SK-N-SH treated with all-trans-retinoic acid at 6 μM for 48 hours (cell line): ENCODE results near the gene TNPO2.

Source experiments
- ATAC-seq: fragments of 200-7000 bp; cut with Tn5 transposase; 3 replicates; pipeline ENCODE4 v1.9.1; 2020; ENCODE audit warnings: mild to moderate bottlenecking, moderate library complexity
- ARNTL ChIP-seq: fragments of 450-650 bp; formaldehyde crosslinking; IDR thresholded peaks from 2 replicates; pipeline ENCODE4 v1.5.0; 2020; ENCODE audit warnings: low read depth, mild to moderate bottlenecking, moderate library complexity, borderline replicate concordance
- BACH2 ChIP-seq: fragments of 250-450 bp; sonication (Bioruptor Pico); IDR thresholded peaks from 2 replicates; pipeline ENCODE4 v1.9.0; 2021; ENCODE audit warnings: mild to moderate bottlenecking, borderline replicate concordance
- CREB5 ChIP-seq: fragments of 250-450 bp; sonication (Bioruptor Pico); IDR thresholded peaks from 2 replicates; pipeline ENCODE4 v1.5.1; 2020; ENCODE audit warnings: low read depth, mild to moderate bottlenecking, moderate library complexity
- CSDC2 ChIP-seq: fragments of 250-450 bp; sonication (Bioruptor Pico); IDR thresholded peaks from 2 replicates; pipeline ENCODE4 v1.5.0; 2020; ENCODE audit warnings: mild to moderate bottlenecking, moderate library complexity
- GLIS3 ChIP-seq: fragments of 250-450 bp; sonication (Bioruptor Pico); IDR thresholded peaks from 2 replicates; pipeline ENCODE4 v1.5.0; 2020; ENCODE audit warnings: mild to moderate bottlenecking, moderate library complexity
- ISL1 ChIP-seq: fragments of 250-450 bp; sonication (Bioruptor Pico); IDR thresholded peaks from 2 replicates; pipeline ENCODE4 v2.1.2; 2022; ENCODE audit warnings: mild to moderate bottlenecking, moderate library complexity
- PATZ1 ChIP-seq: fragments of 250-450 bp; sonication (Bioruptor Pico); IDR thresholded peaks from 2 replicates; pipeline ENCODE4 v1.8.0; 2020; ENCODE audit warnings: mild to moderate bottlenecking, moderate library complexity, borderline replicate concordance
- PPARA ChIP-seq: fragments of 250-450 bp; sonication (Bioruptor Pico); IDR thresholded peaks from 2 replicates; pipeline ENCODE4 v1.5.0; 2020; ENCODE audit warnings: mild to moderate bottlenecking, borderline replicate concordance
- RARB ChIP-seq: fragments of 250-450 bp; sonication (Bioruptor Pico); IDR thresholded peaks from 2 replicates; pipeline ENCODE4 v1.8.0; 2021; ENCODE audit warnings: mild to moderate bottlenecking, moderate library complexity
- SNAI2 ChIP-seq: fragments of 250-450 bp; sonication (Bioruptor Pico); IDR thresholded peaks from 2 replicates; pipeline ENCODE4 v1.5.0; 2020; ENCODE audit warnings: mild to moderate bottlenecking, moderate library complexity
- TCF4 ChIP-seq: fragments of 250-450 bp; sonication (Bioruptor Pico); IDR thresholded peaks from 2 replicates; pipeline ENCODE4 v1.8.0; 2021; ENCODE audit warnings: mild to moderate bottlenecking, moderate library complexity, borderline replicate concordance
- TOX ChIP-seq: fragments of 250-450 bp; sonication (Bioruptor Pico); IDR thresholded peaks from 2 replicates; pipeline ENCODE4 v1.8.0; 2021; ENCODE audit warnings: mild to moderate bottlenecking, moderate library complexity, borderline replicate concordance
- ZC3H10 ChIP-seq: fragments of 250-450 bp; sonication (Bioruptor Pico); IDR thresholded peaks from 2 replicates; pipeline ENCODE4 v1.5.1; 2021; ENCODE audit warnings: mild to moderate bottlenecking, moderate library complexity
- ZFP3 ChIP-seq: fragments of 250-450 bp; sonication (Bioruptor Pico); IDR thresholded peaks from 2 replicates; pipeline ENCODE4 v1.5.0; 2020; ENCODE audit warnings: mild to moderate bottlenecking, moderate library complexity
- ZFP30 ChIP-seq: fragments of 450-650 bp; formaldehyde crosslinking; IDR thresholded peaks from 2 replicates; pipeline ENCODE4 v1.5.0; 2022; ENCODE audit warnings: mild to moderate bottlenecking, moderate library complexity
- ZNF70 ChIP-seq: fragments of 450-650 bp; formaldehyde crosslinking; IDR thresholded peaks from 2 replicates; pipeline ENCODE4 v1.5.0; 2020; ENCODE audit warnings: mild to moderate bottlenecking, moderate library complexity
- TF ChIP-seq, protein P1 (sequence below): fragments of 250-450 bp; sonication (Bioruptor Pico); IDR thresholded peaks from 2 replicates; pipeline ENCODE4 v1.5.0; 2020; ENCODE audit warnings: mild to moderate bottlenecking, moderate library complexity
- TF ChIP-seq, protein P2 (sequence below): fragments of 250-450 bp; sonication (Bioruptor Pico); IDR thresholded peaks from 2 replicates; pipeline ENCODE4 v1.8.0; 2021; ENCODE audit warnings: low read depth, mild to moderate bottlenecking, moderate library complexity, borderline replicate concordance
- TF ChIP-seq, protein P3 (sequence below): fragments of 250-450 bp; sonication (Bioruptor Pico); IDR thresholded peaks from 2 replicates; pipeline ENCODE4 v1.5.1; 2021; ENCODE audit warnings: mild to moderate bottlenecking, moderate library complexity

Gene TNPO2

DNA sequence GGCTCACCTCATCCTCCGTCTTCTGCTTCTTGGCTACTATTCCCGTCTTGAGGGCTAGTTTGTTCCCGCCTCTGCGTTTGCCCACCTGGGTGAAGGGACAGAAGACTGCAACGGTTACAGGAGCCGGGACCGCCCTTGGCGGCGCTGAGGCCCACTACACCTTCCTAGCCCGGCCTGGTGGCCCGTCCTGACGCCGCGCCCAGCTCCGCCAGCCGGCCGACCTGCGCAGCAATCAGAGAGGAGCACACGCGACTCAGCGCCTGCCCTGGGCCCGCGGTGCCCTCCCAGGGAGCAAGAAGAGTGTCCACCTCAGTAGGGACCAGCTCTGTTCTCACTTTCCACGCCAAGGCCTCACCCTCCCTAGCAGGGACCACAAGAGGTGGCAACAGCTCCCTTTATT is 7.6 kb upstream of the TNPO2 start:
- TF ChIP-seq TCF4 (CRISPR knock-in tag) (no peak), SNAI2 (CRISPR knock-in tag) (no peak), RARB (CRISPR knock-in tag) (no peak), ZFP30 (no peak), GLIS3 (CRISPR knock-in tag) (no peak), ZFP3 (CRISPR knock-in tag) (no peak), PATZ1 (CRISPR knock-in tag) (no peak), ZC3H10 (CRISPR knock-in tag) (no peak), TOX (CRISPR knock-in tag) (no peak), ARNTL (CRISPR knock-in tag) (no peak), BACH2 (CRISPR knock-in tag) (no peak)
- TF ChIP-seq, protein P1, sequence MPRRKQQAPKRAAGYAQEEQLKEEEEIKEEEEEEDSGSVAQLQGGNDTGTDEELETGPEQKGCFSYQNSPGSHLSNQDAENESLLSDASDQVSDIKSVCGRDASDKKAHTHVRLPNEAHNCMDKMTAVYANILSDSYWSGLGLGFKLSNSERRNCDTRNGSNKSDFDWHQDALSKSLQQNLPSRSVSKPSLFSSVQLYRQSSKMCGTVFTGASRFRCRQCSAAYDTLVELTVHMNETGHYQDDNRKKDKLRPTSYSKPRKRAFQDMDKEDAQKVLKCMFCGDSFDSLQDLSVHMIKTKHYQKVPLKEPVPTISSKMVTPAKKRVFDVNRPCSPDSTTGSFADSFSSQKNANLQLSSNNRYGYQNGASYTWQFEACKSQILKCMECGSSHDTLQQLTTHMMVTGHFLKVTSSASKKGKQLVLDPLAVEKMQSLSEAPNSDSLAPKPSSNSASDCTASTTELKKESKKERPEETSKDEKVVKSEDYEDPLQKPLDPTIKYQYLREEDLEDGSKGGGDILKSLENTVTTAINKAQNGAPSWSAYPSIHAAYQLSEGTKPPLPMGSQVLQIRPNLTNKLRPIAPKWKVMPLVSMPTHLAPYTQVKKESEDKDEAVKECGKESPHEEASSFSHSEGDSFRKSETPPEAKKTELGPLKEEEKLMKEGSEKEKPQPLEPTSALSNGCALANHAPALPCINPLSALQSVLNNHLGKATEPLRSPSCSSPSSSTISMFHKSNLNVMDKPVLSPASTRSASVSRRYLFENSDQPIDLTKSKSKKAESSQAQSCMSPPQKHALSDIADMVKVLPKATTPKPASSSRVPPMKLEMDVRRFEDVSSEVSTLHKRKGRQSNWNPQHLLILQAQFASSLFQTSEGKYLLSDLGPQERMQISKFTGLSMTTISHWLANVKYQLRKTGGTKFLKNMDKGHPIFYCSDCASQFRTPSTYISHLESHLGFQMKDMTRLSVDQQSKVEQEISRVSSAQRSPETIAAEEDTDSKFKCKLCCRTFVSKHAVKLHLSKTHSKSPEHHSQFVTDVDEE (CRISPR knock-in tag): no peak
- TF ChIP-seq, protein P2, sequence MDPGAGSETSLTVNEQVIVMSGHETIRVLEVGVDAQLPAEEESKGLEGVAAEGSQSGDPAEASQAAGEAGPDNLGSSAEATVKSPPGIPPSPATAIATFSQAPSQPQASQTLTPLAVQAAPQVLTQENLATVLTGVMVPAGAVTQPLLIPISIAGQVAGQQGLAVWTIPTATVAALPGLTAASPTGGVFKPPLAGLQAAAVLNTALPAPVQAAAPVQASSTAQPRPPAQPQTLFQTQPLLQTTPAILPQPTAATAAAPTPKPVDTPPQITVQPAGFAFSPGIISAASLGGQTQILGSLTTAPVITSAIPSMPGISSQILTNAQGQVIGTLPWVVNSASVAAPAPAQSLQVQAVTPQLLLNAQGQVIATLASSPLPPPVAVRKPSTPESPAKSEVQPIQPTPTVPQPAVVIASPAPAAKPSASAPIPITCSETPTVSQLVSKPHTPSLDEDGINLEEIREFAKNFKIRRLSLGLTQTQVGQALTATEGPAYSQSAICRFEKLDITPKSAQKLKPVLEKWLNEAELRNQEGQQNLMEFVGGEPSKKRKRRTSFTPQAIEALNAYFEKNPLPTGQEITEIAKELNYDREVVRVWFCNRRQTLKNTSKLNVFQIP (CRISPR knock-in tag): no peak
- no peak for ATAC-seq

DNA sequence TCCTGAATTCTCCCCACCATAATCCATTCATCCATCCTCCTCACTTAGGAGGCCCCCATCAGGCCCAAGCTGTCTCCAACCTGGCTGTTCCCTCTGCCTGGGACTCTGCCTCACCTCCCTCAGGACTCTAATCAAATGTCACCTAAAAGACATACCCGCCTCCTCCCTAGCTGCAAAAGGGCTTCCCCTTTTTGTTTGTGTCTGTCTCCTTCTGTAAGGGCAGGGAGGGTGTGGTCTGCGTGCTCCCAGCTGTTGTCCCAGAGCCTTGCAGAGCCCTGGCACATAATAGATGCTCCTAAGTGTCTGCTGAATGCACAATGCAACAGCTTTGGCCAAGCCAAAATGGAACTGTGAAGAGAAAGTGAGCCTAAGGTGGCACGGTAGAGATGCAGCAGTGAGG is 6.3 kb upstream of the TNPO2 start:
- TF ChIP-seq CREB5 (CRISPR knock-in tag) (no peak), ZC3H10 (CRISPR knock-in tag) (no peak), ZNF70 (CRISPR knock-in tag) (no peak), CSDC2 (CRISPR knock-in tag) (no peak), ISL1 (no peak), TCF4 (CRISPR knock-in tag) (no peak), RARB (CRISPR knock-in tag) (no peak), BACH2 (CRISPR knock-in tag) (no peak), PPARA (CRISPR knock-in tag) (no peak)
- TF ChIP-seq, protein P3, sequence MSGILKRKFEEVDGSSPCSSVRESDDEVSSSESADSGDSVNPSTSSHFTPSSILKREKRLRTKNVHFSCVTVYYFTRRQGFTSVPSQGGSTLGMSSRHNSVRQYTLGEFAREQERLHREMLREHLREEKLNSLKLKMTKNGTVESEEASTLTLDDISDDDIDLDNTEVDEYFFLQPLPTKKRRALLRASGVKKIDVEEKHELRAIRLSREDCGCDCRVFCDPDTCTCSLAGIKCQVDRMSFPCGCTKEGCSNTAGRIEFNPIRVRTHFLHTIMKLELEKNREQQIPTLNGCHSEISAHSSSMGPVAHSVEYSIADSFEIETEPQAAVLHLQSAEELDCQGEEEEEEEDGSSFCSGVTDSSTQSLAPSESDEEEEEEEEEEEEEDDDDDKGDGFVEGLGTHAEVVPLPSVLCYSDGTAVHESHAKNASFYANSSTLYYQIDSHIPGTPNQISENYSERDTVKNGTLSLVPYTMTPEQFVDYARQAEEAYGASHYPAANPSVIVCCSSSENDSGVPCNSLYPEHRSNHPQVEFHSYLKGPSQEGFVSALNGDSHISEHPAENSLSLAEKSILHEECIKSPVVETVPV (CRISPR knock-in tag): no peak
- TF ChIP-seq, protein P2 (CRISPR knock-in tag): no peak

More for the DNA sequence above, 6.3 kb upstream of the TNPO2 start:
- no peak for ATAC-seq
